ENCODE results near the gene PTGR3. TPM values are rescaled to one million over a fixed set of nuclear protein-coding genes. Genes with fewer than 3 reads are reported as not detected.

Gene PTGR3
- total RNA-seq, 4 donors from 2014 or later, result 9.6 to 27.5 (median 20.1) TPM

DNA sequence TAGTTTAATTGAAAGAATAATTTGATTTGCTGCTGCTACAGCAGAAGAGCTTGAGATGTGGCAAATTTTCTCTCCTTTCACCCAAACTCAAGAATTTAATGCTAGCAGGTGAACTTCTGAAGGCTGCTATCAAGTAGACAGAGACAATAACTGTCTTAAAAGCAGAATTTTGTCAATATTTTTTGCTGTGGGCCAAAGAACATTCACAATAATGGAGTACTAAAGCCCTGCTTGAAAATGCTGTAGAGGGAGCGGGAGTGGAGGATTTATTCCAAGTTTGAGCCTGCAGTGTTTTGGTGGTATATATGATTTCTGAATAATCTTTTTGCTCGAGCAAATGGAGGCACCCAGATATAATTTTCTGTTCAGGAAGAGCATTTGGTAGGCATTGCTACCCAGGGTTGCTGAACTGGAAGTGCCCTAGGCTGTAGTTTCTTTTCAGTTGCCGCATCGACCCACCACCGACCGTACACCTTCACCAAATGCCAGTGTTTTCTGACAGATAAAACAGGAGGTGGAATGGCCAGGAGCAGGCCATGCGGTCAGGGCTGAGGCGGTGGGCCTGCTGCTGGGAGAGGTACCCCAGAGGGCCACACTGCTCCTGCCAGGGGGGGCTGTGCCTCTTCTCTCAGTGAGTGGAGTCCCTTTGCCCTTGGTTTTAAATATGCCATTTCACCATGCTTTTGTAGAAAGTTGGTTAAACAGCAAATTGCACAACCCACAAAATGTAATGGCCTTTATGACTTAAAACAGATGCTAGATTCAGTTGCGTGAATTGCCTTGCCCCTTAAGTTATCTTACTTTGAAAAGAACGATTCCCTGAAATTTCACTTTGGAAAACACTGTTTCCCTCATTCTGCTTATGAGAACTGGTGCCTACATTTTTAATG, 38.0 kb upstream of the PTGR3 start:
- no peak for TF ChIP-seq POLR2AphosphoS5 (IDR thresholded peaks at IDR 0.05)
- Histone ChIP-seq H3K4me1 (peaks cover 17 to 64% (median 57%) of the 10 kb centered on the region in 4 donors), H3K27ac (replicated peaks in 1 of 4) (peak overlapping the region; percentile 74 to 78 (median 76)), H3K36me3 (no peaks in the 10 kb centered on the region), H3K27me3 (no peaks in the 10 kb centered on the region), H3K9me3 (no peaks in the 10 kb centered on the region), H3K4me3 (peak overlapping the region; percentile 41 to 56 (median 51))
- intact Hi-C loops (cut with DNase I), result loop anchor here (5.0 kb wide), 1 partner anchor 35 kb away; the partner anchor contains the start of gene TSHZ1
- no peak for DNase-seq (ENCODE audit: extremely low spot score)
- WGBS, result 49% methylated on average over 10 of the region's 10 CpGs

DNA sequence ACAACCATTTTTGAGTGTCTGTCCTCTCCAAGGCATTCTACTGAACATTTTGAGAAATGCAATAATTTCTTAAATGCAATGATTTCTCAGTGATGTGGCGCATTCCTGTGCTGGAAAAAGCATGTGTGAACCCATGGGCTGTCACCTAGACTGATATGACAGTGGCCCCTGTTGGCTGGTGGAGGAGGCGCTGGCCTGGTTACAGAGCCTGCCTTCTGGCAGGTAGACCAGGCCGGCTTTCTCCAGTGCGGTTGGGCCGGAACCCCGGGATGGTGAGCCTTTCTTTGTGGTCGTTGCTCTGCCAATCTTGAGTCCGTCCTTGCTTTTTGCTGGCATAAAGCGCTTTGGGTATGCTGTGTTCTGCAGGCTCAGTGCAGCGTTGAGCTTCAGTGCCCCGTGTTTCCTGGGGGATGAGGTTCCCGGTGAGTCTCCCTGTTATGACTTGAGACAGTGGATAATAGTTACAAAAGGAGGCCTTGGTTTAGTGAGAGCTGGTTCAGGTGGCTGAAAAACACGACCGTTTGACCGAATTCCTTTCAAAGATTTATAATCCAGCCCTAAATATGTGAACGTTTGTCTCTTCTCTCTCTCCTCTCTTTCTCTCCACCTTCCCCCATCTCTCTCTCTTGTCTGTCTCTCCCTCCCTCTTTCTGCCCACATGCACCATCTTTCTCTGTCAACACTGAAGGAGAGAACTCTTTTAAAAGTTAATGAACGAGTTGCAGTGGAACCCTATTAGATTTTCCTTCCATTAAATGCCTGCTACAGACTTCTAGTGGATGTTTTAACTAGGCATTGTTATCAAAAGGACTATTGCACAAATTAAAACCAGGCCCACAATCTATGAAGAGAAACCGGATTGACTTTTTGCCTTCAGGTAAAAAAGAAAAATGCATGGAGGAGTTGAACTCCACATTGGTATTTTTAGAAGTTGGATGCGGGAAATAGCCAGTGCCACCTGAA, 35.7 kb upstream of the PTGR3 start:
- H3K27ac ChIP-seq (replicated peaks in 1 of 4), result no peak overlapping the region
- TF ChIP-seq, protein P1, sequence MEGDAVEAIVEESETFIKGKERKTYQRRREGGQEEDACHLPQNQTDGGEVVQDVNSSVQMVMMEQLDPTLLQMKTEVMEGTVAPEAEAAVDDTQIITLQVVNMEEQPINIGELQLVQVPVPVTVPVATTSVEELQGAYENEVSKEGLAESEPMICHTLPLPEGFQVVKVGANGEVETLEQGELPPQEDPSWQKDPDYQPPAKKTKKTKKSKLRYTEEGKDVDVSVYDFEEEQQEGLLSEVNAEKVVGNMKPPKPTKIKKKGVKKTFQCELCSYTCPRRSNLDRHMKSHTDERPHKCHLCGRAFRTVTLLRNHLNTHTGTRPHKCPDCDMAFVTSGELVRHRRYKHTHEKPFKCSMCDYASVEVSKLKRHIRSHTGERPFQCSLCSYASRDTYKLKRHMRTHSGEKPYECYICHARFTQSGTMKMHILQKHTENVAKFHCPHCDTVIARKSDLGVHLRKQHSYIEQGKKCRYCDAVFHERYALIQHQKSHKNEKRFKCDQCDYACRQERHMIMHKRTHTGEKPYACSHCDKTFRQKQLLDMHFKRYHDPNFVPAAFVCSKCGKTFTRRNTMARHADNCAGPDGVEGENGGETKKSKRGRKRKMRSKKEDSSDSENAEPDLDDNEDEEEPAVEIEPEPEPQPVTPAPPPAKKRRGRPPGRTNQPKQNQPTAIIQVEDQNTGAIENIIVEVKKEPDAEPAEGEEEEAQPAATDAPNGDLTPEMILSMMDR (IDR thresholded peaks at IDR 0.05), result peak in 1 of 3 experiments; percentile 13
- TF ChIP-seq EP300 (IDR thresholded peaks at IDR 0.05), result no peak
- TF ChIP-seq POLR2A (IDR thresholded peaks at IDR 0.05; ENCODE audit: low read depth), result no peak
- no peak for TF ChIP-seq POLR2AphosphoS5 (IDR thresholded peaks at IDR 0.05)
- 75% methylated on average over 17 of the region's 19 CpGs for WGBS
- H3K36me3 ChIP-seq, result no peaks in the 10 kb centered on the region
- H3K4me3 ChIP-seq, result no peak overlapping the region
- no peaks in the 10 kb centered on the region for H3K27me3 ChIP-seq
- peaks cover 12 to 52% (median 47%) of the 10 kb centered on the region in 4 donors for H3K4me1 ChIP-seq
- no peaks in the 10 kb centered on the region for H3K9me3 ChIP-seq
- intact Hi-C loops (cut with DNase I), result loop anchor here (5.0 kb wide), 1 partner anchor 32 kb away; the partner anchor contains the start of gene TSHZ1
- no peak for DNase-seq (ENCODE audit: extremely low spot score)

DNA sequence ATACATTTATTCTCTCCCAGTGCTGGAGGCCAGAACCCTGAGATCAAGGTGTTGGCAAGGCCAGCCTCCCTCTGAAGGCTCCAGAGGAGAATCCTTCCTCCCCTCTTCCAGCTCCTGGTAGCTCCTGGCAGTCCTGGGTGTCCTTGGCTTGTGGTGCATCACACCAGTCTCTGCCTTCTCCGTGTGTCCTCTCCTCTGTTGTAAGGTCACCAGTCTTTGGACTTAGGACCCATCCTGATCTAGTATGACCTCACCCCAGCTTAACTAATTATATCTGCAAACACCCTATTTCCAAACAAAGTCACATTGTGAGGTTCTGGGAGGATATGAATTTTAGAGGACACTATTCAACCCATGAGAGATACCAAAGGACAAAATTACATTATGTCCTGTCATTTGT, 32.8 kb upstream of the PTGR3 start:
- intact Hi-C loops (cut with DNase I), result no loop called here
- no peak overlapping the region for H3K27ac ChIP-seq (replicated peaks in 1 of 4)
- H3K4me3 ChIP-seq, result no peak overlapping the region
- WGBS, result 95% methylated on average over 1 of the region's 1 CpG
- H3K4me1 ChIP-seq, result peaks cover 7 to 44% (median 31%) of the 10 kb centered on the region in 4 donors
- TF ChIP-seq EP300 (IDR thresholded peaks at IDR 0.05), result no peak
- H3K27me3 ChIP-seq, result no peaks in the 10 kb centered on the region
- H3K36me3 ChIP-seq, result no peaks in the 10 kb centered on the region
- H3K9me3 ChIP-seq, result no peaks in the 10 kb centered on the region
- DNase-seq (ENCODE audit: extremely low spot score), result no peak

DNA sequence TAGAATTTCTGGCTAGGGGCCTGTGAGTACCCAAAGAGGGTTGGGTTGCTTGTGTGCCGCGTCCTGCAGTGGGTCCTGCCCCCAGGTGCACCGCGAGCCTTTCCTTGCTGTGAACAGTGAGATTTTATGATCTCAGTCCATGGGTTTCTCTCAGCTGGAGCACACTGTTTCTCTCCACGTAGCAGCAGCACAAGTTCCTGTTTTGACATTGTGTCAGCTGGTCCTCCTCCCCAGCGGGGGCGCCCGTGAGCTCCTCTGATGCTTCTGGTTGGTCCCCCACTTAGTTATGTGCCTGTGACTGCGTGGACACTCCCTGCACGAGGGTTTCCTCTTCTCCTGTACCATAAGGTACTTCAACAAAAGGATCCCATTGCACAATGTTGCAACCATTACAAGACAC, 31.5 kb upstream of the PTGR3 start:
- TF ChIP-seq, protein P1 (IDR thresholded peaks at IDR 0.05), result no peak
- TF ChIP-seq EP300 (IDR thresholded peaks at IDR 0.05) (no peak), POLR2AphosphoS5 (IDR thresholded peaks at IDR 0.05) (no peak), POLR2A (IDR thresholded peaks at IDR 0.05; ENCODE audit: low read depth) (no peak)
- no peak for DNase-seq (ENCODE audit: extremely low spot score)
- no peaks in the 10 kb centered on the region for H3K27me3 ChIP-seq
- H3K4me3 ChIP-seq, result no peak overlapping the region
- peaks cover 0 to 36% (median 20%) of the 10 kb centered on the region in 4 donors for H3K4me1 ChIP-seq
- 95% methylated on average over 10 of the region's 10 CpGs for WGBS
- H3K27ac ChIP-seq (replicated peaks in 1 of 4), result no peak overlapping the region
- H3K9me3 ChIP-seq, result no peaks in the 10 kb centered on the region
- intact Hi-C loops (cut with DNase I), result no loop called here
- H3K36me3 ChIP-seq, result peaks cover 0 to 6% (median under 1%) of the 10 kb centered on the region in 4 donors

DNA sequence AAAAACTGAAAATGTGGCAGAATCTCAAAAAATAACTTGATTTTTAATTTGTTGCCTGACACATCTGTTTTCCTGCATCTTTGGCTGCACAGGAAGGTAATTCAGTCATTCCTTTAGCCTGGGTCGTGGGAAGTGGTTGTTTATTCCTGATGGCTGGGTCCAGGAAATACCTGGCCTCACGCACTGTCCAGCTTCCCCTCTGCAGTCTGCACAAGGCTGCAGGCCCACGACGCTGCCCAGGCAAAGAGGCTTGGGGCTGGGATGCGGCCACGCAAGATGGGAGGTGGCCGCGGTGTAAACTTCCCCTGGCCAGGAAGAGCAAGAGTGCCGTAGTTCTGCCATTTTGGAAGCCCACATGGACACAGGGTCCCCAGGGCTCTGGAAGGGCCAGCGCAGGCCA, 29.8 kb upstream of the PTGR3 start:
- no peak overlapping the region for H3K4me3 ChIP-seq
- no peak overlapping the region for H3K27ac ChIP-seq (replicated peaks in 1 of 4)
- H3K36me3 ChIP-seq, result peaks cover 0 to 6% (median 3%) of the 10 kb centered on the region in 4 donors
- WGBS, result 68% methylated on average over 2 of the region's 10 CpGs
- no peaks in the 10 kb centered on the region for H3K27me3 ChIP-seq
- TF ChIP-seq, protein P1 (IDR thresholded peaks at IDR 0.05), result no peak
- TF ChIP-seq POLR2A (IDR thresholded peaks at IDR 0.05; ENCODE audit: low read depth) (no peak), POLR2AphosphoS5 (IDR thresholded peaks at IDR 0.05) (no peak), EP300 (IDR thresholded peaks at IDR 0.05) (no peak)
- intact Hi-C loops (cut with DNase I), result no loop called here
- peaks cover 0 to 29% (median 7%) of the 10 kb centered on the region in 4 donors for H3K4me1 ChIP-seq
- DNase-seq (ENCODE audit: extremely low spot score), result no peak
- no peaks in the 10 kb centered on the region for H3K9me3 ChIP-seq

Measured in esophagus muscularis mucosa (tissue), 4 donors.